ENCODE data around the gene MGAT3.

The MGAT3 gene

GRCh38 chr22:39530116-39530515, 73.3 kb downstream of the MGAT3 start:
- DNase-seq (ENCODE audit: low spot score) = no peak

GRCh38 chr22:39530692-39531331, 74.0 kb downstream of the MGAT3 start:
- DNase-seq (ENCODE audit: low spot score) = peak; percentile 59

DNA sequence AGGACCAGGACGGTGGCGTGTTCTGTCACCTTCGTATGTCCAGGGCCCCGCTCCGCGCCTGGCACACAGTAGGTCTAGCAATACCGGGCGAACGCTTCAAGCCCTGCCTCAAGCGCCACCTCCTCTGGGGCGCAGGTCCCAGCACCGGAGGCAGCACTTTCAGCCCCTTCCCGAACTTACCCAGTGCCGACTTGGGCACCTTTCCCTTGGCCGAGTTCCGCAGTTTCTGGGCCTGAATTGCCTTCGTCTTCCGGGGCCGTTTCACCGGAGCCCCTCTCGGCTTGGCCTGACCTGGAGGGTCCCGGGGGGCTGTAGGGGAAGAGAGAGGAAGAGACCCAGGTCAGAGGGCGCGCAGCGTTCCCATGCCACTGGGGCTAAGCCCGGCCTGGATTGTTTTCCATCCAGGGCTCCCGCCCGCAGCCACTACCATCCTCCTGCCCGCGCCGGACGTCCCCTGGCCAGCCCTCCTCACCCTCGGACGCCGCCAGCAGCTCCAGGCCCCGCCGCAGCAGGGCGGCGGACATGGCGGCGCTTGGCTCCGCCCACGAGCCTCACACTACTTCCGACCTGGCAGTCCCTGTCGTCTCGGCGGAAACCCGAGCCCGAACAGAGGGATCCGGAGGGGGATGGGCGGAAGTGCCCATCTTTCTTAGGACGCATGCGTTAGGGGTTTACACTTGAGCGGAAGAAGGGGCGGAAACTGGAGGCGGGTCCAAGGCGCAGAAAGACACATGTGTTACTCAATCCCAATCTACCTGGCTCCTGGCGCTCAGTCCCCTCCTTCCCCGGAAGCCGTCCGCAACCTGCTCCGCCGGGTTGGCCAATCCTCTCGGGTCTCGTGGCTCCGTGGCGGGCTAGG, 75.6 kb downstream of the MGAT3 start, which contains the start of gene RPS19BP1:
TSS of gene RPS19BP1 (minus strand) at position 534 of the 859 bp plus-strand sequence. CDS start at position 524, 10 bp downstream.
- peak; percentile 100 for DNase-seq (ENCODE audit: low spot score)

DNA sequence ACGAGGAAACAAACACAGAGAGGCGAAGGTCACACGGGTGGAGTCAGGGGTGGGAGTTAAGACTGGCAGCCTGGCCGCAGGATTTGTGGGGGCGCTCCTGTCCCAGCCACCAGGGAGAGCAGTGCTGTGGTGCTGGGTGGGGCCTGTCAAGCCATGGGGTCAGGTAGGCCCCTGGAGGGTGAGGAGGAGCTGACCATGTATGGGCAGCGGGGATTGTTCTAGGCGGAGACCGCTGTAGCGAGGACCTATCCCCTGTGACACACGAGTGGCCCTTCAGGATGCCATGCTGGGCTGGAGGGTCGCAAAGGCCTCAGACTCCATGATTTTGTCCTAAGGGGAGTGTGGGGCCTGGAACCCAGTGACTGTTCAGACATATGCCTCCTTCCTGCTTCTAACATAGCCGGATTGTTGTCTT, 77.3 kb downstream of the MGAT3 start:
- no peak for DNase-seq (ENCODE audit: low spot score)

GRCh38 chr22:39534591-39535356, 78.0 kb downstream of the MGAT3 start:
- DNase-seq (ENCODE audit: low spot score) = peak; percentile 82

DNA sequence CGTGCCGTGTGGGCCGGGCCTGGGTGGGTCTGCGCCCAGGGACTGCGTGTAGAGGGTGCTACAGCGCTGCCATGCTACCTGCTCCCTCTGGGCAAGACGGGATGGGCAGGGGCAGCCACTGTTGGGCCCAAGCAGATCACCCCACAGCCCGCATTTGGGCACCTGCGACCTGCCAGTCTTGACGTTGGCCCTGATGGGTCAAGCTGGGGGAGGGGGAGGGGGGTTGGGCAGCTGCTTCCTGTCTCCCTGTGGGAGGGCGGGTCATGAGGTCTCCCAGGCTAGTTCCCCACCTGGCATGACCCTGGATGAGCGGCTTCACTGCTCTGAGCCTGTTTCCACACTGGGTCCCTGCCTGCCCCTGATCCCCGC, 78.5 kb downstream of the MGAT3 start:
- no peak for DNase-seq (ENCODE audit: low spot score)

DNA sequence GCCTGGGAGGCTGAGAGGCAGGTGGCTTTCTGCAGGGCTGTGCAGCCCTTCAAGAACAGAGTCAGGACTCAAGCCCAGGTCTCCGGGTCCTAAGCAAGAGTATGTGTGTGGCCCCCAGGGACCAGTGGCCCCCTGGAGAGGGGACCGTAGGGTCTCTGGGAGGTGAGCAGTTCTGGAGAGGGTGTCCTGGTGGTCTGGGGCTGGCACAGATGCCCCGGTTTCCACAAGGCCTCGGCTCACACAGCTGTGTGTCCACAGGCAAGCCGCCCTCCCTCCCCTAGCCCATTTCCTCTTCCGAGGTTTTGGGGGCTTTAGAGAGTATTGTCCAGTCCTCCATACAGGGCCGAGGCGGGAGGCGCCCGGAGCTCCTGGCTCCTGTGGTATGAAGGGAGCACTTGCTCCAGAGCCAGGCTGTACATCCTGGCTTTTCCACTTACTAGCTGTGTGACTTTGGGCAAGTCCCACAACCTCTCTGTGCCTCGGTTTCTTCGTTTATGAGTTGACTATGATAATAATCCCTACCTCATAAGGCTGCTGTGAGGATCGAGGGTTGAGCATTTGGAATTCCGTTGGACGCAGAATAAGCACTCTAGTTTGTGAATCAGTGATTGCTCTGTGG, 79.1 kb downstream of the MGAT3 start:
- no peak for DNase-seq (ENCODE audit: low spot score)

GRCh38 chr22:39536711-39537110, 79.9 kb downstream of the MGAT3 start:
- DNase-seq (ENCODE audit: low spot score) = no peak

DNA sequence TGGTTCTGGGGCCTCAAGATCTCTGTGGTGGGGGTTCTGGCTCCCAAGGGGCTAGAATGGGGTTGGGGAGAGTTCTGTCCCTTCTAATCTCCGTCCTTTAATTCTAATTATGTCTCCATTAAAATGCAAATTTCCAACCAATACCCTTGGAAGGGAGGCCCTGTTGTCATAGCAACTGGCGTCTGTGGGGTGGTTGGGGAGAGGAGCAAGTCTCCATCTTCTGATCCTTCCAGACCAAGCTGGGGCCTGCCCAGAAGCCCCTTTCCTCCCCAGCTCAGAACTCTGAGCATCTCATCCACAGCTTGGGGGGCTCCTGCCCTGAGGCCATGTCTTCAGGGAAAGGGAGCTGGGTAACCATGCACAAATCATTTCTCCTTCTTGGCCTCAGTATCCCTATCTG, 81.2 kb downstream of the MGAT3 start:
- no peak for DNase-seq (ENCODE audit: low spot score)

Data from activated CD4-positive, alpha-beta T cell treated with anti-CD3 and anti-CD28 coated beads, Interleukin-2, Interleukin-4, amounts not matched to agents 100 ng/mL and 50 ng/mL, durations not matched to agents 16 hours and 8 hours (primary cell).